ENCODE measurements around the gene BSCL2.
"Not testable (repeated sequence)": the region's sequence is repeated elsewhere in the genome, so short reads cannot be mapped to it uniquely, and the experiment has no call there.

The BSCL2 gene

DNA sequence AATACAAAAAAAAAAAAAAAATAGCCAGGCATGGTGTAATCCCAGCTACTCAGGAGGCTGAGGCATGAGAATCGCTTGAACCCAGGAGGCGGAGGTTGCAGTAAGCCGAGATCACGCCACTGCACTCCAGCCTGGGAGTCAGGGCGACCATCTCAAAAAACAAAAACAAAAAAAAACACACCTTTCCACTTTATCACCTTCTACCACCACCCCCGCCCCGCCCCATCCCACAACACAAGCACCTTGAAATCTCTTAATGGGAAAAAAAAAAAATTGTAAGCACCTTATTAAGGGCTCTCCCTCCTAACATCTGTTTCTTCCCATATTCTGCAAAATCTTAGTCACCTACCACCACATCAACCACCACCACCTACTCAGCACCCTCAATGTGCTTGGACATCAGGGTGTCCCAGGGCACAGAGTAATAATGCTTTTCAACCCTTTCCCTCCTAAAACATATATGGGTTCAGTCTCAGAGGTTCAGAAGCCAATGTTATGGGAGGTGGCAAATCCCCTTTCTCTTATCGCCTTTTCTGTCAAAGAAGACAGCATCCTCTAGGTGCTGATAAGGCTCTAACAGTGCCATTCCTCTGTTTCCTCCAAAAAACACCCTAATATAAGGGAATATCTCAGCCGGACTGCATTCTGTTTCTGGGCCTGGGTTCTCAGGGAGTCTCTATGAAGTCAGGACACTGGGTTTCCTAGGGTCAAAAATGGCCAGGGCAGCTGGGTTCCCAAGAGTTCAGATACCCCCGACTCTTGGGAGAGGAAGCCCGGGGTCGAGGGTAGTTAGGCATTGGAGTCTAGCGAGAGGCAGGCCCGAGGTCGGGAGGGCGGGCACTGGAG is 54.8 kb downstream of the BSCL2 start:
- no peak for FAIRE-seq

DNA sequence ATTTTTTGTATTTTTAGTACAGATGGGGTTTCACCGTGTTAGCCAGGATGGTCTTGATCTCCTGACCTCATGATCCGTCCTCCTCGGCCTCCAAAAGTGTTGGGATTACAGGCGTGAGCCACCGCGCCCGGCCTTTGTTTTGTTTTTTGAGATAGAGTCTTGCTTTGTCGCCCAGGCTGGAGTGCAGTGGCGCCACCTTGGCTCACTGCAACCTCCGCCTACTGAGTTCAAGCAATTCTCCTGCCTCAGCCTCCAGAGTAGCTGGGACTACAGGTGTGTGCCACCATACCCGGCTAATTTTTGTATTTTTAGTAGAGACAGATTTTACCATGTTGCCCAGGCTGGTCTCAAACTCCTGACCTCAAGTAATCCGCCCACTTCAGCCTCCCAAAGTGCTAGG is 56.9 kb downstream of the BSCL2 start:
- FAIRE-seq: not testable (repeated sequence)

GRCh38 chr11:62649486-62649885 is 57.7 kb downstream of the BSCL2 start:
- FAIRE-seq: no peak

- no peak for FAIRE-seq
These were observed 58.3 kb downstream of the BSCL2 start for GRCh38 chr11:62648967-62649364.

- no peak for FAIRE-seq
These were observed 58.8 kb downstream of the BSCL2 start for GRCh38 chr11:62648185-62648966.

GRCh38 chr11:62647609-62648005 is 59.6 kb downstream of the BSCL2 start:
- no peak for FAIRE-seq

DNA sequence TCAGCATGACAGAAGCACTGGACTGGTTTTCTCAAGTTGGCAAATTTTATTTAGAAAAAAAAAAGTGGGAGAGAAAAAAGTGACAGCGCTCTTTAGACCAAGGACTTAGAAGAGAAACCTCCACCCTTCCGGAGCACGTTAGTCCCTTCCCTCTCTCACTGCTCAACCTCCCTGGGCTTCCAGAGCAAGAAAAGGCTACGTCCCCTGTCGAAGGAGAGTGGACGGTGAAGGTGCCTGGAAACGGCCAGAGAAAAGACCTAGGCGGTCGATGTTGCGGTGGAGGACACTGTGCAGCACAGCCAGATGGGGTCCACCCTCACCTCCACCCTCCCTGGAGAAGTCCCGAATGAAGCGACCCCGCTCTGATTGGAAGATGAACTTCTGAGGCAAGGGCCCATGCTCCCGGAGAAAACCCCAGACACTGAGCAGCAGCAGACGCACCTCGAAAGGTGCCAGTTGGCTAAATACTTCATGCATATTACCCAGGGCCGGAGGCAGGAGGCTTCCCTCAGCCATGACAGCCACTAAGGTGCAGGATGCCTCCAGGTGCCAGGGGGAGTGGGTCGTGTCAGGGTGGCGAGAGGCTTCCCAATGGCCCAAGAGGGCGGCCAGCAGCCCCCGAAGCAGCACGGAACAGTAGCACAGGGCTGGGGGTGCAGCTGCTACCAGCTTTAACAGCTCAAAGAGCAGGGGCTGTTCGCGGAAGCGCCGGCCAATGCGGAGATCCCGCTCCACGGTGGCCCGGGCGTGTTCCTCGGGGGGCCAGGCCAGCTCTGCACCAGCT is 60.2 kb downstream of the BSCL2 start:
- no peak for FAIRE-seq

- peak; percentile 88 for FAIRE-seq
These were observed 61.0 kb downstream of the BSCL2 start, which contains the start of gene GANAB for GRCh38 chr11:62645946-62646824. TSS of gene GANAB (minus strand) at chr11:62646613. CDS start at chr11:62646599, 14 bp downstream.

- FAIRE-seq: no peak
These were observed 61.6 kb downstream of the BSCL2 start for GRCh38 chr11:62645671-62645945.

DNA sequence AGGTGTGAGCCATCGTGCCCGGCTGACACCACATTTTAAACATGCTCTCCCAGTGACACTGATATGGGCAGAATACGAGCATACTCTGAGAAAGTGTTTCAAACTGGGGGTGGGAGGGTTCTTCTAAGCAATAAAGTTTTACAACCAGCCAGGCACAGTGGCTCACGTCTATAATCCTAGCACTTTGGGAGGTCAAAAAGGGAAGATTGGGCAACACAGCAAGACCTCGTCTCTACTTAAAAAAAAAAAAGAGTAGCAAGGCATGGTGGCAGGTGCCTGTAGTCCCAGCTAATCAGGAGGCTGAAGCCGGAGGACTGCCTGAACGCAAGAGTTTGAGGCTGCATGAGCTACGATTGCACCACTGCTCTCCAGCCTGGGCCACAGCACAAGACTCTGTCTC is 63.0 kb downstream of the BSCL2 start:
- FAIRE-seq: no peak

All from TTC549 (cell line).